ENCODE results near the gene LUC7L2. TPM values are rescaled to one million over a fixed set of nuclear protein-coding genes. Genes with fewer than 3 reads are reported as not detected.
A peak's percentile ranks its signal among the peaks of the same experiment; 100 is the strongest.
"Not testable (repeated sequence)": the region's sequence is repeated elsewhere in the genome, so short reads cannot be mapped to it uniquely, and the experiment has no call there.

The LUC7L2 gene
- total and polyA plus RNA-seq, 2 donors from 2014 or later = 33.0 to 97.9 TPM

GRCh38 chr7:139467729-139468128, 108.0 kb downstream of the LUC7L2 start:
- FAIRE-seq; H3K9me3 ChIP-seq (ENCODE audit: control insufficient read depth in 2 of 3, insufficient read depth in 1 of 3, low read length in 3 of 3); H3K27ac ChIP-seq (ENCODE audit: low read depth in 2 of 2, low read length in 2 of 2); H3K4me1 ChIP-seq (ENCODE audit: control insufficient read depth in 2 of 3, insufficient read depth in 2 of 3, low read depth in 1 of 3, low read length in 3 of 3); H3K36me3 ChIP-seq (ENCODE audit: control insufficient read depth in 2 of 3, insufficient read depth in 3 of 3, low read length in 3 of 3); intact Hi-C loops (cut with DNase I); H3K4me3 ChIP-seq (ENCODE audit: low read length in 3 of 3); H3K27me3 ChIP-seq (ENCODE audit: control insufficient read depth, insufficient read depth, low read length); H3K9ac ChIP-seq (ENCODE audit: low read length in 3 of 3): not testable (repeated sequence)
- DNase-seq = peak in 1 of 5 donors; percentile 7

- not testable (repeated sequence) for FAIRE-seq, DNase-seq
These were observed 108.6 kb downstream of the LUC7L2 start for GRCh38 chr7:139468281-139468680.

GRCh38 chr7:139471740-139472353, 112.2 kb downstream of the LUC7L2 start:
- no peak overlapping the region for H3K9ac ChIP-seq (ENCODE audit: low read length in 3 of 3)
- intact Hi-C loops (cut with DNase I) = no loop called here
- no peak for FAIRE-seq
- no peak overlapping the region for H3K27ac ChIP-seq (ENCODE audit: low read depth in 2 of 2, low read length in 2 of 2)
- no peak for DNase-seq
- TF ChIP-seq CTCF (IDR thresholded peaks at IDR 0.05; ENCODE audit: borderline replicate concordance, extremely low read depth, insufficient read depth) = no peak
- no peaks in the 10 kb centered on the region for H3K27me3 ChIP-seq (ENCODE audit: control insufficient read depth, insufficient read depth, low read length)
- H3K36me3 ChIP-seq (ENCODE audit: control insufficient read depth in 2 of 3, insufficient read depth in 3 of 3, low read length in 3 of 3) = no peaks in the 10 kb centered on the region
- peaks cover 0 to 9% (median 0%) of the 10 kb centered on the region in 3 donors for H3K9me3 ChIP-seq (ENCODE audit: control insufficient read depth in 2 of 3, insufficient read depth in 1 of 3, low read length in 3 of 3)
- H3K4me1 ChIP-seq (ENCODE audit: control insufficient read depth in 2 of 3, insufficient read depth in 2 of 3, low read depth in 1 of 3, low read length in 3 of 3) = no peaks in the 10 kb centered on the region
- H3K4me3 ChIP-seq (ENCODE audit: low read length in 3 of 3) = no peak overlapping the region

More at GRCh38 chr7:139468281-139468680, 108.6 kb downstream of the LUC7L2 start:
- H3K27ac ChIP-seq (ENCODE audit: low read depth in 2 of 2, low read length in 2 of 2); H3K36me3 ChIP-seq (ENCODE audit: control insufficient read depth in 2 of 3, insufficient read depth in 3 of 3, low read length in 3 of 3); H3K27me3 ChIP-seq (ENCODE audit: control insufficient read depth, insufficient read depth, low read length); intact Hi-C loops (cut with DNase I); H3K4me1 ChIP-seq (ENCODE audit: control insufficient read depth in 2 of 3, insufficient read depth in 2 of 3, low read depth in 1 of 3, low read length in 3 of 3); H3K4me3 ChIP-seq (ENCODE audit: low read length in 3 of 3); H3K9me3 ChIP-seq (ENCODE audit: control insufficient read depth in 2 of 3, insufficient read depth in 1 of 3, low read length in 3 of 3); H3K9ac ChIP-seq (ENCODE audit: low read length in 3 of 3): not testable (repeated sequence)

Other genes with a start within 250 kb of the LUC7L2 start
- 22.2 TPM for gene UBN2, start 128.7 kb upstream of the LUC7L2 start, total RNA-seq
- gene UBN2, start 128.7 kb upstream of the LUC7L2 start, polyA plus RNA-seq (ENCODE audit: insufficient read depth, low read depth, low replicate concordance) = 2.0 TPM
- 23.0 TPM for gene FMC1, start 18.6 kb upstream of the LUC7L2 start, total RNA-seq
- gene FMC1, start 18.6 kb upstream of the LUC7L2 start, polyA plus RNA-seq (ENCODE audit: insufficient read depth, low read depth, low replicate concordance) = 109 TPM
- gene KLRG2, start 123.8 kb downstream of the LUC7L2 start, total RNA-seq = 4.0 TPM
- gene KLRG2, start 123.8 kb downstream of the LUC7L2 start, polyA plus RNA-seq (ENCODE audit: insufficient read depth, low read depth, low replicate concordance) = 2.0 TPM
- not detected for gene CLEC2L, start 163.8 kb downstream of the LUC7L2 start, total RNA-seq
- not detected for gene CLEC2L, start 163.8 kb downstream of the LUC7L2 start, polyA plus RNA-seq (ENCODE audit: insufficient read depth, low read depth, low replicate concordance)

All from kidney (tissue), 14 donors.